GM19468 (cell line): ENCODE measurements around the gene TNFRSF12A.
A peak's percentile ranks its signal among the peaks of the same experiment; 100 is the strongest.

Source experiments
- ATAC-seq: cut with Tn5 transposase; IDR thresholded peaks from one replicate; pipeline ENCODE4 v1.9.1; 2021; ENCODE audit warnings: mild to moderate bottlenecking, moderate library complexity, moderate number of reproducible peaks; ENCODE audit not compliant: unreplicated experiment; ENCODE audit errors: extremely low read depth

TNFRSF12A gene

DNA sequence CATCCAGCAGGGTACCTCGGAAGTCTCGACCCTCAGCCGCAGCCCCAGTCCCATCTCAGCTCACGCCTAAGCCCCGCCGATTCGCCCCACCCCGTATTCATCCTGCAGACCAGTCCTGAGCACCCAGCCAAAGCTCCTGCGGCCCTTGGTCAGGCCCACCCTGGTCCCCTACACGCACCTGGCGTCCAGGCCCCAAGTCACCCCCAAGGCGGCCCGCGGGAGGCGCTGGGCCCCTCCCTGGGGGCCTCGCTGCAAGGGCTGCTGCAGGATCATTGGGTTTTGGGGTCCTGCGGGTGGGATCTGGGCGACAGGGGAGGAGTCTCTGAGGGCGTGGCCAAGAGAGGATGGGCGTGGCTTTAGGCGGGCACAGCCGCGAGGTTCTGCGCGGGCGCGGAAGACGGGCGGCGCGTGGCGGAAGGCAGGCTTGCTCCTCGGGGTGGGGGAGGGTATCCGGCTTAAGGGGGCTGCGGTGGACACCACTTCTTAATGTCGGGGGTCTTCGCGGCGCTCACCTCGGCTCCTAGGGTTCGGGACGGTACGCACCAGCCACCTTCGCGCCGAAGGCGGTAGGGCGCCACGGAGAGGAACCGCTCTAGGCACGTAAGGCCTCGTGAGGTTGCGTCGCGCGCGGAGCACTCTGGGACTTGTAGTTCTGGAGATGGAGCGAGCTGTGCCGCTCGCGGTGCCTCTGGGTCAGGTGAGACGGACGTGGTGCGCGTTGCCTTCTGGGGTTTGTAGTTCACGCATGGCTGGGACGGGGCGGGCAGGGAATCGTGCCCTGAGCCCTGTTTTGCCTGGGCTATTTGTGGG, 3.7 kb downstream of the TNFRSF12A start, which contains the start of the genes HCFC1R1 and THOC6:
TSS of gene HCFC1R1 (minus strand) at position 274 of the 810 bp plus-strand sequence. CDS start at position 273, 1 bp downstream.
TSS of gene THOC6 (plus strand) at position 367 of the 810 bp plus-strand sequence. CDS start at position 659, 292 bp downstream.
- ATAC-seq = peak; percentile 77

DNA sequence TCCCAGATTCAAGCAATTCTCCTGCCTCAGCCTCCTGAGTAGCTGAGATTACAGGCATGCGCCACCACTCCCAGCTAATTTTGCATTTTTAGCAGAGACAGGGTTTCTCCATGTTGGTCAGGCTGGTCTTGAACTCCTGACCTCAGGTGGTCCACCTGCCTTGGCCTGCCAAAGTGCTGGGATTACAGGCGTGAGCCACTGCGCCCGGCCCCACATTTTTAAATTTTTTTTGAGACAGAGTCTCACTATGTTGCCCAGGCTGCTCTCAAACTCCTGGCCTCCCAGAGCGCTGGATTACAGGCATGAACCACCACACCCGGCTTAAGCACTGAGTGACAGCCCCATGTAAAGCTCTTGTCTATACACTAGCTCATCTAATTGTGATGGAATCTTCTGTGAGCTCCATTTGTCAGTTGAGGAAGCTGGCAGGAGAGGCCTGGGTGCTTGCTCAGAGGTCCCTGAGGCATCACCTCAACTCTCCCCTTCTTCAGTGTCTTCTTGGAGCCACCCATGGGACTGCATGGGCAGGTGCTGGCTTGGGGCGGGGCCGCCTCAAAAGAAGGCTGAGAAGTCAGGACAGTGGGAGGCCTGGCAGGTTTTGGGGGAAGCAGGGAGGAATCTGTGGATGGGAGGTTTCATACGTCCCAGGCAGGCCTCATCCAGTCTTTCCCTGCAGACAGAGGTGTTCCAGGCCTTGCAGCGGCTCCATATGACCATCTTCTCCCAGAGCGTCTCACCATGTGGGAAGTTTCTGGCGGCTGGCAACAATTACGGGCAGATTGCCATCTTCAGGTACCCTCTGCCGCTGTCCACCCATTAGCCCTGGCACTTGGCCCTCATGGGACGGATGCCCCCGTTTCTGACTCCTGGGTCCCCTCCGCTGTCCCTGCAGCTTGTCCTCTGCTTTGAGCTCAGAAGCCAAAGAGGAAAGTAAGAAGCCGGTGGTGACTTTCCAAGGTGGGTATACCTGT, 5.1 kb downstream of the TNFRSF12A start:
- ATAC-seq = no peak

DNA sequence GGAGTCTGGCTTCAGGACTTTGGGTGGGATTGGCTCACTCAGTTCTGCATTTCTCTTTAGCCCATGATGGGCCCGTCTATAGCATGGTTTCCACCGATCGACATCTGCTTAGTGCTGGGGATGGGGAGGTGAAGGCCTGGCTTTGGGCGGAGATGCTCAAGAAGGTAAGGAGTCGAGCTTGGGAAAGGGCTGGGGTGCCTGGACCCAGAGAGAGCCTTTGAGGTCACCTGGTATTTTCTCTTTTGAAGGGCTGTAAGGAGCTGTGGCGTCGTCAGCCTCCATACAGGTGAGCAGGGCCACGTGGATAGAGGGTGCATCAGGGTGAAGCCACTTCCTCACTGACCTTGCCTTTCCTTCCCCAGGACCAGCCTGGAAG, 5.8 kb downstream of the TNFRSF12A start:
- no peak for ATAC-seq

DNA sequence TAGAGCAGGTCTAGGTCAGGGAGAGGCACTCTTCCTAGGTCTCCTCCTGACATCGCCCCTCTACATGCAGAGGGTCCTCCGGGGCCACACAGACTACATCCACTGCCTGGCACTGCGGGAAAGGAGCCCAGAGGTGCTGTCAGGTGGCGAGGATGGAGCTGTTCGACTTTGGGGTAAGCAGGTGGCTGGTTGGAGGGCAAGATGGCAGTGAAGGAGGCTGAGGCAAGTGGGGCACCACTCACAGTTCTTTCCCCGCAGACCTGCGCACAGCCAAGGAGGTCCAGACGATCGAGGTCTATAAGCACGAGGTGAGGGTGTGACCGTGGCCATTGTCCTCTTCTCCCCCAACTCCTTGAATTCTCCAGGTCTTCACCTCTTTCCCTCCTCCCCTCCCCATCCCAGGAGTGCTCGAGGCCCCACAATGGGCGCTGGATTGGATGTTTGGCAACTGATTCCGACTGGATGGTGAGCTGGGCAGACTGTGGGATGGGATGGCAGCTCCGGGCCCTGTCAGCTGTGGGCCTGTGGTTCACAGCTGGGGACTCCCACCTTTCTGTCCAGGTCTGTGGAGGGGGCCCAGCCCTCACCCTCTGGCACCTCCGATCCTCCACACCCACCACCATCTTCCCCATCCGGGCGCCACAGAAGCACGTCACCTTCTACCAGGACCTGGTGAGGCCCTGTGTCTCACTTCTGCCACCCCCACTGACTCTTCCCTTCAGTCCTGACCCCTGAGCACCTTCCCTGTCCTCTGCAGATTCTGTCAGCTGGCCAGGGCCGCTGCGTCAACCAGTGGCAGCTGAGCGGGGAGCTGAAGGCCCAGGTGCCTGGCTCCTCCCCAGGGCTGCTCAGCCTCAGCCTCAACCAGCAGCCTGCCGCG, 6.7 kb downstream of the TNFRSF12A start:
- ATAC-seq = no peak

DNA sequence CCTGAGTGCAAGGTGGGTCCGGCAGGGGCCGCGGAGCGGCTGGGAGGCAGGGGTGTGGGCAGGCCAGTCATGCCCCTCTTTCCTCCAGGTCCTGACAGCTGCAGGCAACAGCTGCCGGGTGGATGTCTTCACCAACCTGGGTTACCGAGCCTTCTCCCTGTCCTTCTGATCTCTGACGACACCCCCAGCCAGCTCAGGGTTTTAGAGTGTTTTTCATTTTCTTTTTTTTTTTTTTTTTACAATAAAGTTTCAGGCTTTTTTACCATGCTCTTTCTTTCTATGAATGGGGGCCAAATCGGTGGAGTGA, 7.3 kb downstream of the TNFRSF12A start:
- no peak for ATAC-seq

DNA sequence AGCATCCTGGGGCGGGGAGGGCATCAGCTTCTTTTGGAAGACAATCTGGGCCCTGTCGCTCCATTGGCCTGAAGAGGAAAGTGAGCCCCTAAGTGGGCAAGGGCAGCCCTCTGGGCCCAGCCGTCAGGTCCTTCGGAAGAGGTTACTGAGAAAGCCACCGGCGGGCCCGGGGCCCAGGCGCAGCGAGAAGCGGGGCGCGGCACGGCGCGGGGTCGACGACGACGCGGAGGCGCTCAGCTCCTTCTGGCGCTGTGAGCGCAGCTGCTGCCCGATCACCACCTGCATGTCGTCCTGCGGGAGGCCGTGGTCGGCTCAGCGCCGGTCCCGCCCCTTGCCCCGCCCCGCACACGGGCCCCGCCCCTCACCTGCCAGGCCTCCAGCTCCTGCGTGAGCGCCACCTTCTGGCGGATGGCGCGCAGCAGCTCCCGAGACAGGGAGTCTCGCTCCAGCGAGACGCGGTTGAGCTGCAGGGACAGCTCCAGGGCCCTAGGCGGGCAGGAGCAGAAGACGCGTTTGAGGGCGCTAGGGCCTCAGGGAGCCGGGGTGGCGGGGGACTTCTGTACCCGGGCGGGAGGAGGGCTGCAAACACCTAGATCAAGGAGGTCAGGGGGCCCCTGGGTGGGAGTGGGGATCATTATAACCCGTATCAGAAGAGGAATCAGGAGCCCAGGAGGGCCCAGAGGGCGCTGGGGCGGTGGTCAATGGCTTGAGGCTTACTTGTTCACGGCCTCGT, 8.0 kb downstream of the TNFRSF12A start:
- ATAC-seq = no peak

DNA sequence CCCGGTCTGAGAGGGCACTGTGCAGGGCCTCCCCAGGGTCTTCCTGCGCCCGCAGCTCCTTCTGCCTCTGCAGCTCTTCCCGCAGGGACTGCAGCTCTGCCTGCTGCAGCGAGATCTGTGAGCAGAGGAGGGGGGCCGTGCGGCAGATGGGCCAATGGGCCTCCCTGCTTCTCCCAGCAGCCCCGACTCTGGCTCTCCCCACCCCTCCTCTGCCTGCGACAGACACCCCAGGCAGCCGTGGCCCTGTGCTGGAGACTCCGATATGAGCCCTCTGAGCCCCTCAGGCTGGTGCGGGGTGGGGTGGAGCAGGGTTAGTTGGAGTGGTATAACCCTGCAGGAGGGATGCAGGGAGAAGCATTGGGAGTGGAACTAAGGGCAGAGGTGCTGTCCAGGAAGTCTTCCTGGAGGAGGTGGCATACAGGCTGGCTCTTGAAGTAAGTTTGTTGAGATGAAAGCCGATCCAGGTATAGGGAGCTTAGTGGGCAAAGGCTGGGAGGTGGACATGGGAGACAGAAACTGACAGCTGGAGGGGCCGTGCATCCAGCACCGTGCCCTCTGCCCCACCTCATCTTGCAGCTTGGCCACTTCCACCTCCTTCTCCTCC, 8.7 kb downstream of the TNFRSF12A start:
- ATAC-seq = no peak

DNA sequence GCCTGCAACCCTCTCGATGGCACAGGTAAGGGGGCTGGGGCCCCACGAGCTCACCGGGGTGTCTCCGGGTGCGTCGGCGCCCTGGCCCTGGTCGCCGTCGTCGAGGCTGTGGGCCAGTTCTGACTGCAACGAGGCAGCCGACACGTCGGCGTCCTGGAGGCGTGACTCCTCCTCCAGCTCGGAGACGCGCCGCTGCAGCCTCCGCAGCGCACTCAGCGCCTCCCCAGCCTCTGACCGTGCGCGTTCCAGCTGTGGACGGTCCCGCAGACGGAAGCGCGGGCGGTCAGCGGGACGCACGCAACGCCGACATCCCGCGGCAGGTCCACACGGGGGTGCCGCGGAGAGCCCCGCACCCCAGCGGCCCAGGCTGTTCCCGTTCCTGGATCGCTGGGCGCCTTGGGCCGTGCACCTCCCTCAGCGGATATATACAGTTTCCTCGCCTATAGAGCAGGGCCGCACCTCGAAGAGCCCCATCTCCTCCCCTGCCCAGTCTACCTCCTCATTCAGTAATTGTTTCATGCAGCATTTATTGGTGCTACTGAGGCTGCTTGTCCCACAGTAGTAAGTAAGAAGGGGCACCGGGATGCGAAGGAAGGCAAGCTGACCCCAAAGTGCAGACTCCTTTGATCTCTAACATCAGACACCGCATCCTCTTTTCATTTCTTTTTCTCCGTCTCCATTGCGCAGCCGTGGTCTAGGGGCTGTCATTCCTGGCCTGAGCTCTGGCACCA, 9.5 kb downstream of the TNFRSF12A start:
- no peak for ATAC-seq

DNA sequence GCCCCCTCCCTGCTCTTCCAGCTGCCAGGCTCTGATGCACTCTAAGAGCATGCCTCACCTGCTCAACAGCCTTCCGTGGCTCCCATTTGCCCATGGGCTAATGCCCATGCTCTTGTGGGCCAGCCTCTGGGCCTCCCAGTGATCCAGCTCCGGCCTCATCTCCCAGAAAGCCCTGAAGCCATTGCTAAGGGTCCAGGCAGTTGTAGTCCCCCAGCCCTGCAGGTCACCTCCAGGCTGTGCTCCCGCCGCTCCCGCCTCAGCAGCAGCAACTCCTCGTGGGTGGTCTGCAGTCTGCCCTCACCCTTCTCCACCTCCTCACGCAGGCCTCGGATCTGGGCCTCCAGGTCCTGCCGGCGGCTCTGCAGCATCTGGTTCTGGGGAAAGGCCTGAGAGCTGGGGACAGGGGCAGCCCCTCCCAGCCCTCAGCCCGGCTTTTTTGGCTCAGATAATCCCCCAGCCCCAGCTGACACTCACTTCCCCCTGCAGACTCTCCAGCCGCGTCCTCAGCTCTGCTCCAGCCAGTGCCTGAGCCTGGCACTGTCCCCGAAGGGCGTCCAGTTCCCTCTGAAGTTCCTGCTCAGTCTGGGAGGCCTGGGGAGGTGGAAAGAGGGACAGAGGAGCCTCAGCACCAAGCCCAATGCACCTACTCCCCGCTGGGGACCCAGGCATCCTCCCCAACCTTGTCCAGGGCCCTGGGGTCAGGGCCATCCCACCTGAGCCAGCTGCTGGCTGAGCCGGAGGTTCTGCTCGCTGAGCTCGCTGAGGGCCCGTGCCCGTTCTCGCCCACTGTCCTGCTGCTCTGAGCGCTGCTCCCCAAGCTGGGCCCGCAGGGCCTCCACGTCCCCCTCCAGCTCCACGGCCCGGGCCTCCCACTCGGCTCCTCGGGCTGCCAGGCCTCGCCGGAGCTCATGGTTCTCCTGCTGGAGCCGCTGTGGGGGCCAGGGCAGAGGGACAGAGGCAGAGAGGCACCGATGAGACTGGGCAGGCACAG, 10.3 kb downstream of the TNFRSF12A start:
- no peak for ATAC-seq

DNA sequence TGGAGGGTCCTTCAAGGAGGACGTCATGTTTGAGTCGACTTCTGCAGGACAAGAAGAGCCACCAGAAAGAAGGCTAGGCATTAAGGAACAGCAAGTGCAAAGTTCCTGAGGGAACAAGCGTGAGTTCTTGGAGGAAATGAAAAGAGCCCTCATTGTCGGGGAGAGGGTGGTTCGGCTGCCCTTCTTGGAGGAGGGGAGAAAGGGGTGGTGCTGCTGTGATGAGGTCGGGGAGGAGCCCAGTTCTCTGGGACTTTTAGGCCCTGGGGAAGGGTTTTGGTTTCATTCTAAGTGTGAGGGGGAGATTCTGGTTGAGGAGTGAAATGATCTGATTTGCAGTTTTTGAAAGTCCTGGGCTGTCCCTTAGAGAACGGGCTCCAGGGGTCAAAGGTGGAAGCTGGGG, 12.5 kb downstream of the TNFRSF12A start:
- ATAC-seq = no peak

DNA sequence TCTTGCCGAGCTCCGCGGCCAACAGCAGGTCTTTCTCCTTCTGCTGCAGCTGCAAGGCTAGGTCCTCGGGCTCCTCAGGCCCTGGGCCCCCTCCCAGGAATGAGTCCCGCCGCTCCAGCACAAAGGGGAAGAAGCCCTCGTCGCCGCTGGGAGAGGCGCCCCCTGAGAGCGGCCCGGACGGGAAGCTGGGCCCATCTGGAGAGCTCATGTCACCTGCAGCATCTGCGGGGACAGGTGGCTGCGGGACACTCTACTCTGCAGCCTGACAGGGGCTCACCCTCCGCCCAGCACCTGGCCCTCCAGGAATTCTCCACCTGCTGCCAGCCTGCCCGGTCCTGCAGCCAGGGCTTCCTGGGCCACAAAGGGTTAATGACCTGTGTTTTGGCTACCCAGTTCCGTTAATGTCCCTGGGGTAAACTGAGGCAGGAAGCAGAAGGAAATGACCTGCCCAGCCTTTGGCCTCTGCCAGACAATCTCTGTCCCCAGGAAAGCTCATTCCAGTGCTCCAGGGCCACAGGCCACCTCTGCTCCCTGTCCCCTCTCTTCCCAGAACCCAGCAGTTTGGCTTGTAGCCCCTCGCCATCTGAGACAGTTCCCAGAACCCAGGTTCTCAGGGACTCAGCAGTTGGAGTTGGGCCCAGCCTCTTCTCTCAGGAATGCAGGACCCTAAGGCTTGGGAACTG, 15.3 kb downstream of the TNFRSF12A start:
- ATAC-seq = no peak

DNA sequence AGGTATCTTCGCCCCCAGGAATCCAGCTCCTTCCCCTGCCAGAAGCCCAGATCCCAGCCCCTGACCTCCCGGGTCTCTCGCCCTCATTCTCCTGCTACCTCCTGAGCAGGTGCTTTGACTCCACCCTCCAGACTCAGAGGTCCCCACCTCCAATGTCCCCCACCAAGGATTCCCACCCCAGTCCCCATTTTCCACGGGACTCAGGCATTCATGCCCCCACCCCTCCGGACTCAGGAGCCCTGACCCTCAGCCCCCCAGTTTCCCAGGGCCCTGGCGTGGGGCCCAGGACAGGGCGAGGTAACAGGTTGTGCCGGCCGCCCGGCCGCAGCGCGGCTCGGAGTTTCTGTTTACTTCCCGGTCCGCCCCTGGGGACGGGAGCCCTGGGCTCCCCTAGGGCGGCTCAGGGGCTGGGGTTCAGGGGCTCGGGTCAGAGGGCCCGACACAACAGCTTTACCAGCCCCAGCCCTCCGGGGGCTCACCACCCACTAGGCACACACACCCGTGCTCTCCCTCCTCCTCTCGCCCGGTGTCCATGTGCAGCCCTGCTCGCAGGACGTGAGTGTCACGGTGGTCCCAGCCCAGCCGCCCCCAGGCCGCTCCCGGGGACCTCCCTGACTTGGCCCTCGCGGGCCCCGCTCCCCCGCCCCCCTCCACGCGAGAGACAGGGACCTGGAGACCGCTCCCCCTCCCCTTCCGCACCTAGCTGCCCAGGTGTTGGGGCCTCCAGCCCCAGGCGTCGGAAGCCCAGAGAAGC, 16.0 kb downstream of the TNFRSF12A start:
- ATAC-seq = no peak

DNA sequence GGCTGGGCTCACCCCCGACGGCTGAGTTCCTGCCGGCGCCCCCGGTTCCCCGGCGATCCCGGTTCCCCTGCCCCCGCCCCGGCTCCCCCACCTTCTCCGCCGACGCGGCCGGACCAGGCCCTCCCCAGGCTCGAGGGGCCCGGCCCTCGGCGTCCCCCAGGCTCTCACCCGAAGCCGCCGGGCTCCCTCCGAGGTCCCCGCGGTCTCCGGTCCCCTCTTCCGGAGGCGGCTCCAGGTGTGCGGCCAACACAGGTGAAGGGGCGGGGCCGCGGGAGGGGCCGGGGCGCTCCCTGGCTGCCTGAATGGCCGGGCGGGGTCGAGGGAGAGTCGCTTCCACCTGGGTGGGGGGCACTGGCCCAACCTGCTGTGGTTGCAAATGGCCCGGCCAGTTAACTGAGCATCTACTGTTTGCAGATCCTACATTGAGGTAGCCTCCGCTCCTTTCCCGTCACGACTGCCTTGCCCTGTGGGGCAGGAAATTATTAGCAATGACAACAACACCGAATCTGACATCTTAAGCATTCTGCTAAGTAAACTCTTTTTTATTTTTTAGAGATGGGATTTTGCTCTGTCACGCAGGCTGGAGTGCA, 16.7 kb downstream of the TNFRSF12A start, which contains the start of gene BICDL2:
TSS of gene BICDL2 (minus strand) at position 219 of the 590 bp plus-strand sequence. CDS start 1,448 bp downstream, outside the sequence.
- no peak for ATAC-seq

DNA sequence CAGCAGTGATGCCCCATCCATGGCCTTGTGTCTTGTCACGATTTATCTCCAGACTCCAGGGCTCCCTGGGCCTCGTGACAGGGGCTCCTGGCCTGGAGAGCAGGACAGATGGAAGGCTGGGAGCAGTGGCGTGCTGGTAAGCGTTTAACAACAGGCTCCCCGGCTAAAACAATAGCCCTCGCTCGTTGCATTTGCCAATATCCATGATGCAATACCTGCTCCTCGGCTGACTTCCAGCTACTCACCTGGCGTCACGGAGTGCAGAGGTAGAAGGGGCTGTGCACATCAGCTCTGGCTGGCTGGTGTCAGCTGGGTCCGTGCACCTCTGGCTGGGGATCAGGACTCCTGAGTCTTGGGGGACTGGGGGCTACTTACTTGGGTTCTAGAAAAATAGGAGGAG, 18.1 kb downstream of the TNFRSF12A start:
- ATAC-seq = no peak

DNA sequence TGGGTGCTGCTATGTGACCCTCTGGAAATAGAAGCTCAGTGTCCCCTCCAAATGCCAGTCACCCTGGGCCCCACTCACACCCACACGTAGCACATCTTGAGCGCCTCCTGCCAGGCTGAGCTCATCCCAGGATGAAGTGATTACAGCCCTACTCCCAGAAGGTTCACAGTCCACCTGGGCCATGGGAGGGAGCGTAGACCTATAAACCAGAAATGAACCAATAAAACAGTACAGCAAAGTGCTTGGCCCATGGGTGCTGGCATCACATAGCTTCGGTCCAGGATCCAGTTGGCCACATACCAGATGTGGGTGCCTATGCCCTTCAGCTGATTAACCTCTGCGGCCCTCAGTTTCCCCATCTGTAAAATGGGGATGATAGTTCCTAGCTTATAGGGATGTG, 18.7 kb downstream of the TNFRSF12A start:
- ATAC-seq = no peak

DNA sequence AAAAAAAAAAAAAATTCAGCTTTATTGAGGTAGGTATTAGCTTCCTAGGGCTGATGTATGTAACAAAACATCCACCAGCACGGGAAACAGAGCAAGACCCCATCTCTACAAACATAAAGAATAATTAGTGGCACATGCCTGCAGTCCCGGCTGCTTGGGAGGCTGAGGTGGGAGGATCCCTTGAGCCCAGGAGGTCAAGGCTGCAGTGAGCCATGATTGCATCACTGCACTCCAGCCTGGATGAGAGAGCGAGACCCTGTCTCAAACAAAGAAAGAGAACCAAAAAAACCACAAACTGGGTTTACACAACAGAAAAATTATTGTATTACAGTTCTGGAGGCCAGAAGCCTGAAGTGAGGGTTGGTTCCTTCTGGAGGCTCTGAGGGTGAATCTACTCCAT, 22.2 kb downstream of the TNFRSF12A start:
- no peak for ATAC-seq
